Muscle layer of colon (tissue), 2 donors: ENCODE results near the gene RASGRF2.
"Not testable (repeated sequence)": the region's sequence is repeated elsewhere in the genome, so short reads cannot be mapped to it uniquely, and the experiment has no call there.

Source experiments
- H3K27ac ChIP-seq: one replicate; pipeline ENCODE4 v1.7.0; 2013; ENCODE audit warnings: low read depth, mild to moderate bottlenecking, low read length, moderate library complexity
- H3K27me3 ChIP-seq, 2 donors: one replicate each; pipeline ENCODE4 v1.7.0; 2013; ENCODE audit warnings: low read length in 2 of 2, mild to moderate bottlenecking in 2 of 2; ENCODE audit not compliant: insufficient read depth in 2 of 2, control insufficient read depth in 1 of 2
- H3K36me3 ChIP-seq: one replicate; pipeline ENCODE4 v1.7.0; 2013; ENCODE audit warnings: mild to moderate bottlenecking, low read length; ENCODE audit not compliant: insufficient read depth
- H3K4me1 ChIP-seq: one replicate; pipeline ENCODE4 v1.7.0; 2013; ENCODE audit warnings: mild to moderate bottlenecking, low read length; ENCODE audit not compliant: insufficient read depth
- H3K4me3 ChIP-seq, 2 donors: one replicate each; pipeline ENCODE4 v1.7.0; 2013; ENCODE audit warnings: low read length in 2 of 2, low read depth in 1 of 2, mild to moderate bottlenecking in 1 of 2, moderate library complexity in 1 of 2
- H3K9ac ChIP-seq: one replicate; pipeline ENCODE4 v1.7.0; 2013; ENCODE audit warnings: low read length
- H3K9me3 ChIP-seq: one replicate; pipeline ENCODE4 v1.7.0; 2013; ENCODE audit warnings: mild to moderate bottlenecking, low read length
- donor health status: abdominal sarcoma.
- donor health status: Adenocarcinoma of cecum.

The RASGRF2 gene

GRCh38 chr5:81006947-81007636 lies 46.9 kb downstream of the RASGRF2 start:
- Histone ChIP-seq H3K4me1 (no peaks in the 10 kb centered on the region), H3K4me3 (no peak overlapping the region), H3K9ac (no peak overlapping the region), H3K27ac (no peak overlapping the region), H3K9me3 (no peaks in the 10 kb centered on the region), H3K36me3 (no peaks in the 10 kb centered on the region), H3K27me3 (no peaks in the 10 kb centered on the region)

- H3K4me1 ChIP-seq: no peaks in the 10 kb centered on the region
- H3K4me3 ChIP-seq: no peak overlapping the region
- H3K9ac ChIP-seq: no peak overlapping the region
- H3K36me3 ChIP-seq: no peaks in the 10 kb centered on the region
- H3K27me3 ChIP-seq: no peaks in the 10 kb centered on the region
- no peaks in the 10 kb centered on the region for H3K9me3 ChIP-seq
- no peak overlapping the region for H3K27ac ChIP-seq
Measured at GRCh38 chr5:81007637-81008027, 47.5 kb downstream of the RASGRF2 start.

GRCh38 chr5:81010336-81011169 lies 50.4 kb downstream of the RASGRF2 start:
- Histone ChIP-seq H3K9me3 (no peaks in the 10 kb centered on the region), H3K9ac (no peak overlapping the region), H3K4me3 (no peak overlapping the region), H3K27ac (no peak overlapping the region), H3K27me3 (no peaks in the 10 kb centered on the region), H3K4me1 (no peaks in the 10 kb centered on the region), H3K36me3 (no peaks in the 10 kb centered on the region)

- no peak overlapping the region for H3K27ac ChIP-seq
- H3K4me3 ChIP-seq: no peak overlapping the region
- H3K4me1 ChIP-seq: no peaks in the 10 kb centered on the region
- H3K9ac ChIP-seq: no peak overlapping the region
- H3K9me3 ChIP-seq: no peaks in the 10 kb centered on the region
- H3K36me3 ChIP-seq: no peaks in the 10 kb centered on the region
- no peaks in the 10 kb centered on the region for H3K27me3 ChIP-seq
Measured at GRCh38 chr5:81014348-81014747, 54.2 kb downstream of the RASGRF2 start.

GRCh38 chr5:81016116-81016515 lies 56.0 kb downstream of the RASGRF2 start:
- Histone ChIP-seq H3K36me3 (no peaks in the 10 kb centered on the region), H3K27ac (no peak overlapping the region), H3K27me3 (no peaks in the 10 kb centered on the region), H3K4me3 (no peak overlapping the region), H3K4me1 (no peaks in the 10 kb centered on the region), H3K9ac (no peak overlapping the region), H3K9me3 (no peaks in the 10 kb centered on the region)

GRCh38 chr5:81017320-81017719 lies 57.2 kb downstream of the RASGRF2 start:
- no peak overlapping the region for H3K9ac ChIP-seq
- no peak overlapping the region for H3K4me3 ChIP-seq
- no peaks in the 10 kb centered on the region for H3K36me3 ChIP-seq
- no peaks in the 10 kb centered on the region for H3K9me3 ChIP-seq
- H3K27ac ChIP-seq: no peak overlapping the region
- H3K27me3 ChIP-seq: no peaks in the 10 kb centered on the region
- no peaks in the 10 kb centered on the region for H3K4me1 ChIP-seq

- not testable (repeated sequence) for H3K36me3 ChIP-seq, H3K4me3 ChIP-seq, H3K9me3 ChIP-seq, H3K4me1 ChIP-seq, H3K27me3 ChIP-seq, H3K9ac ChIP-seq, H3K27ac ChIP-seq
Measured at GRCh38 chr5:81018608-81019007, 58.4 kb downstream of the RASGRF2 start.

GRCh38 chr5:81019748-81020147 lies 59.6 kb downstream of the RASGRF2 start:
- no peaks in the 10 kb centered on the region for H3K36me3 ChIP-seq
- no peaks in the 10 kb centered on the region for H3K27me3 ChIP-seq
- H3K4me3 ChIP-seq: no peak overlapping the region
- no peak overlapping the region for H3K27ac ChIP-seq
- H3K4me1 ChIP-seq: no peaks in the 10 kb centered on the region
- H3K9ac ChIP-seq: no peak overlapping the region
- H3K9me3 ChIP-seq: no peaks in the 10 kb centered on the region

GRCh38 chr5:81020478-81021167 lies 60.5 kb downstream of the RASGRF2 start:
- Histone ChIP-seq H3K4me3 (no peak overlapping the region), H3K9me3 (no peaks in the 10 kb centered on the region), H3K36me3 (no peaks in the 10 kb centered on the region), H3K27ac (no peak overlapping the region), H3K9ac (no peak overlapping the region), H3K27me3 (no peaks in the 10 kb centered on the region), H3K4me1 (no peaks in the 10 kb centered on the region)

GRCh38 chr5:81021486-81021885 lies 61.3 kb downstream of the RASGRF2 start:
- Histone ChIP-seq H3K36me3 (no peaks in the 10 kb centered on the region), H3K4me1 (no peaks in the 10 kb centered on the region), H3K9ac (no peak overlapping the region), H3K4me3 (no peak overlapping the region), H3K27me3 (no peaks in the 10 kb centered on the region), H3K27ac (no peak overlapping the region), H3K9me3 (no peaks in the 10 kb centered on the region)

- Histone ChIP-seq H3K27ac (no peak overlapping the region), H3K9me3 (no peaks in the 10 kb centered on the region), H3K27me3 (no peaks in the 10 kb centered on the region), H3K36me3 (no peaks in the 10 kb centered on the region), H3K4me3 (no peak overlapping the region), H3K9ac (no peak overlapping the region), H3K4me1 (no peaks in the 10 kb centered on the region)
Measured at GRCh38 chr5:81021951-81022687, 62.0 kb downstream of the RASGRF2 start.
